ENCODE results near the gene CES2. TPM values are rescaled to one million over a fixed set of nuclear protein-coding genes. Genes with fewer than 3 reads are reported as not detected.

The CES2 gene
- total RNA-seq, 1 experiment from 2014 or later, result 35.4 TPM

DNA sequence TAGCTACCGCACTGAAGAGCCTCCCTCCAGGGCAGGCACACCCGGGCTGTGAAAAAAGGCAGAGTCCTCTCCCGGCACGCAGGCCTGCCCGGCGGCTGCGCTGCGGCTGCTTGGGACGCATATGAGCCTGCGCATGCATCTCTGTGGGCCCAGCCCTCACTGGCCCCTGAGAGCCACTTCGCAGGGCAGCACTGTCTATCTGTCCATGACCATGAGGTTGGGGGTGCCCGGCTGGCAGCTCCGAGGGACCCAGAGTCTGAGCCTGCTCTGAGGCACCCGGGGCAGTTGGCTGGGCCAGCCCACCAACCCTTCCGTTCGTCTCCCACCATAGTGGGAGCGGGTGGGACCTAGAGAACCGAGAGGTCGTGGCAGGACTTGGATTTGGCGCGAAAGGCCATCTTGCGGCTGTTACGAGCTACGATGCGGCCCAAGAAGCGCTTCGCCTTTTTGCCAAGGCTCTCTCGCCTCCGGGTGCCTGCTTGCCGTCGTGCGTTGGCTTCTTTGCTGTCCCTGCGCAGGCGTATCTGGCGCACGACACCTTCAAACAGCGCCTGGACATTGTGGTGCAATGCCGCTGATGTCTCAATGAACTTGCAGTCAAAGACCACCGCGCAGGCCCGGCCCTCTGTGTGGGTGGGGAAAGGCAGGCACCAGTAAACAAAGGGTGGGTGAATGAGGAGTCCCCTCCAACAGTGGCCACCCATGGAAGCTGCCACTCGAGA lies 13.4 kb upstream of the CES2 start:
- Histone ChIP-seq H3K9ac (ENCODE audit: low read length) (no peak overlapping the region), H3K4me3 (replicated peaks in 1 of 2; ENCODE audit: low read depth in 1 of 2, low read length in 2 of 2) (no peak overlapping the region), H2AFZ (ENCODE audit: low read depth, low read length, poor library complexity, severe bottlenecking) (no peak overlapping the region), H3K9me3 (ENCODE audit: control insufficient read depth in 1 of 2, insufficient read depth in 1 of 2, low read depth in 1 of 2, low read length in 2 of 2) (no peaks in the 10 kb centered on the region), H3K9me2 (ENCODE audit: insufficient read depth) (no peaks in the 10 kb centered on the region), H3K27me3 (ENCODE audit: insufficient read depth, low read length) (no peaks in the 10 kb centered on the region), H3K36me3 (ENCODE audit: control insufficient read depth in 1 of 2, insufficient read depth in 2 of 2, low read length in 2 of 2) (no peaks in the 10 kb centered on the region), H3K79me2 (ENCODE audit: insufficient read depth, low read length) (no peaks in the 10 kb centered on the region), H3K4me1 (ENCODE audit: control insufficient read depth in 1 of 2, insufficient read depth in 2 of 2, low read length in 2 of 2) (peaks cover 5 to 23% of the 10 kb centered on the region in 2 experiments; a peak in 3 of 4 replicates), H4K20me1 (ENCODE audit: insufficient read depth) (no peaks in the 10 kb centered on the region), H3K27ac (ENCODE audit: low read depth, low read length) (no peak overlapping the region), H3K4me2 (ENCODE audit: low read length) (no peak overlapping the region)
- no peak for DNase-seq (ENCODE audit: low read depth, low spot score)
- no peak for TF ChIP-seq ZBTB33 (IDR thresholded peaks at IDR 0.05; ENCODE audit: extremely low read depth, insufficient replicate concordance, low read length)
- no peak for TF ChIP-seq POLR2AphosphoS5 (IDR thresholded peaks at IDR 0.05; ENCODE audit: low read depth, low read length)
- TF ChIP-seq, protein P1, sequence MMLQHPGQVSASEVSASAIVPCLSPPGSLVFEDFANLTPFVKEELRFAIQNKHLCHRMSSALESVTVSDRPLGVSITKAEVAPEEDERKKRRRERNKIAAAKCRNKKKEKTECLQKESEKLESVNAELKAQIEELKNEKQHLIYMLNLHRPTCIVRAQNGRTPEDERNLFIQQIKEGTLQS (IDR thresholded peaks at IDR 0.05), result no peak
- TF ChIP-seq SP1 (IDR thresholded peaks at IDR 0.05; ENCODE audit: low read depth), result no peak
- TF ChIP-seq ZNF274 (IDR thresholded peaks at IDR 0.05; ENCODE audit: low read depth, low read length), result no peak
- no peak for TF ChIP-seq TCF7L2 (IDR thresholded peaks at IDR 0.05; ENCODE audit: borderline replicate concordance, extremely low read depth, insufficient read depth, insufficient read length)
- ChIA-PET RAD21 (ENCODE audit: low non-redundant PET in 1 of 2, low total read pairs in 2 of 2, uncharacterized antibody in 2 of 2, unreplicated experiment in 2 of 2) (no interaction called here), POLR2A (no interaction called here), CTCF (interaction anchor here (1.9 kb wide), 1 partner anchor 12 kb away, joined by 5 read pairs; no protein-coding TSS in a partner anchor)
- BruUV-seq (replicated peaks), result no TSS peak
- no peak for ATAC-seq
- intact Hi-C loops (cut with micrococcal nuclease), result no loop called here

All from HCT116 (cell line).